AG04449 (cell line): ENCODE measurements around the gene FNDC3B.

Experiments used
- CTCF ChIA-PET: fragments of 350-600 bp; formaldehyde crosslinking; extraction: SDS; loops from one replicate; lab custom pipeline; 2021; ENCODE audit warnings: antibody characterized with exemption; lab: Yijun Ruan, JAX
- POLR2A ChIA-PET: fragments of 400-600, 350-600 bp; formaldehyde crosslinking; extraction: SDS; loops from one replicate; lab custom pipeline; 2020; ENCODE audit warnings: antibody characterized with exemption, inconsistent platforms; lab: Yijun Ruan, JAX
- DNase-seq: peaks from one replicate; pipeline ENCODE4 v3.0.0-alpha.2; 2010; ENCODE audit warnings: low read depth, low spot score
- H3K4me3 ChIP-seq: 2 replicates; pipeline ENCODE4 v1.5.1; 2011; ENCODE audit warnings: low read depth, mild to moderate bottlenecking, control low read depth, low read length
- TF ChIP-seq, protein P1 (sequence below): IDR thresholded peaks from one replicate; pipeline ENCODE4 v1.5.1; 2011; ENCODE audit warnings: mild to moderate bottlenecking, moderate library complexity, low read length, control low read depth, inconsistent platforms; ENCODE audit not compliant: insufficient read depth; ENCODE audit errors: missing control alignments

FNDC3B gene

GRCh38 chr3:172332256-172333041, 293.1 kb downstream of the FNDC3B start:
- no peak for DNase-seq
- TF ChIP-seq, protein P1, sequence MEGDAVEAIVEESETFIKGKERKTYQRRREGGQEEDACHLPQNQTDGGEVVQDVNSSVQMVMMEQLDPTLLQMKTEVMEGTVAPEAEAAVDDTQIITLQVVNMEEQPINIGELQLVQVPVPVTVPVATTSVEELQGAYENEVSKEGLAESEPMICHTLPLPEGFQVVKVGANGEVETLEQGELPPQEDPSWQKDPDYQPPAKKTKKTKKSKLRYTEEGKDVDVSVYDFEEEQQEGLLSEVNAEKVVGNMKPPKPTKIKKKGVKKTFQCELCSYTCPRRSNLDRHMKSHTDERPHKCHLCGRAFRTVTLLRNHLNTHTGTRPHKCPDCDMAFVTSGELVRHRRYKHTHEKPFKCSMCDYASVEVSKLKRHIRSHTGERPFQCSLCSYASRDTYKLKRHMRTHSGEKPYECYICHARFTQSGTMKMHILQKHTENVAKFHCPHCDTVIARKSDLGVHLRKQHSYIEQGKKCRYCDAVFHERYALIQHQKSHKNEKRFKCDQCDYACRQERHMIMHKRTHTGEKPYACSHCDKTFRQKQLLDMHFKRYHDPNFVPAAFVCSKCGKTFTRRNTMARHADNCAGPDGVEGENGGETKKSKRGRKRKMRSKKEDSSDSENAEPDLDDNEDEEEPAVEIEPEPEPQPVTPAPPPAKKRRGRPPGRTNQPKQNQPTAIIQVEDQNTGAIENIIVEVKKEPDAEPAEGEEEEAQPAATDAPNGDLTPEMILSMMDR: peak; percentile 89
- H3K4me3 ChIP-seq: no peak overlapping the region
- ChIA-PET CTCF (interaction anchor here (0.6 to 5.2 kb wide), 41 partner anchors 9 to 686 kb away, joined by 3 to 99 read pairs (median 4); no protein-coding TSS in a partner anchor), POLR2A (interaction anchor here (0.9 to 1.2 kb wide), 2 partner anchors 293 to 297 kb away, joined by 3 read pairs; partner anchors contain the start of gene FNDC3B)

- DNase-seq: no peak
- no peak overlapping the region for H3K4me3 ChIP-seq
- ChIA-PET CTCF (interaction anchor here (0.6 to 5.2 kb wide), 33 partner anchors 9 to 686 kb away, joined by 3 to 99 read pairs (median 5); no protein-coding TSS in a partner anchor), POLR2A (interaction anchor here (0.9 to 1.2 kb wide), 2 partner anchors 294 to 297 kb away, joined by 3 read pairs; partner anchors contain the start of gene FNDC3B)
- TF ChIP-seq, protein P1: no peak
Measured at GRCh38 chr3:172333042-172333377, 293.6 kb downstream of the FNDC3B start.

GRCh38 chr3:172333692-172334457, 294.5 kb downstream of the FNDC3B start:
- H3K4me3 ChIP-seq: no peak overlapping the region
- DNase-seq: no peak
- ChIA-PET CTCF (interaction anchor here (0.6 to 5.2 kb wide), 11 partner anchors 8 to 332 kb away, joined by 3 to 99 read pairs (median 4); no protein-coding TSS in a partner anchor), POLR2A (no interaction called here)
- TF ChIP-seq, protein P1: no peak

DNA sequence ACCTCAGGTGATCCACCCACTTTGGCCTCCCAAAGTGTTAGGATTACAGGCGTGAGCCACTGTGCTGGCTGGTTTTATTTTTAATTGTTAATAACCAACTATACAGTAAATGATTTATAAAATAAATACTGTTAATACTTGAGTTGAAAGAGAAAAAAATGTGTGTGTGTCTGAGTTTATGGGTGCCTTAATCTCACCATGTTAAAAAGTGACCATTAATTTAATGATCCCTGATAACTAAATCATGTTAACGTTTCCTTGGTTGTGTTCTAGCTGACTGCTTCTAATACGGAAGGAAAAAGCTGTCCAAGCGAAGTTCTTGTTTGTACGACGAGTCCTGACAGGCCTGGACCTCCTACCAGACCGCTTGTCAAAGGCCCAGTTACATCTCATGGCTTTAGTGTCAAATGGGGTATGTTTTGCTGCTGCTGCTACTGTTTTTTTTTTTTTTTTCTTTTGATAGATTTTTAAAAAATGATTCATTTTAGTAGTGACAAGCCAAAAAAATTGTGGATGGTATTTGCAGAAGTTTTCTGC, 295.4 kb downstream of the FNDC3B start:
- TF ChIP-seq, protein P1: no peak
- CTCF ChIA-PET: interaction anchor here (0.6 to 5.2 kb wide), 4 partner anchors 13 to 331 kb away, joined by 3 to 99 read pairs (median 4); no protein-coding TSS in a partner anchor
- POLR2A ChIA-PET: no interaction called here
- no peak for DNase-seq
- no peak overlapping the region for H3K4me3 ChIP-seq

GRCh38 chr3:172339892-172340291, 300.5 kb downstream of the FNDC3B start:
- DNase-seq: no peak
- no peak overlapping the region for H3K4me3 ChIP-seq
- CTCF ChIA-PET: interaction anchor here (1.2 to 4.0 kb wide), 11 partner anchors 8 to 693 kb away, joined by 3 to 72 read pairs (median 4); no protein-coding TSS in a partner anchor
- TF ChIP-seq, protein P1: no peak
- POLR2A ChIA-PET: no interaction called here
